Liver (tissue), 9 donors: ENCODE data around the gene NF2. TPM values are rescaled to one million over a fixed set of nuclear protein-coding genes. Genes with fewer than 3 reads are reported as not detected.

Experiments
- DNase-seq: peaks from one replicate; pipeline ENCODE4 v3.0.0-alpha.2; 2017; ENCODE audit warnings: low spot score
- H3K27ac ChIP-seq, 2 donors: one replicate each; pipeline ENCODE4 v1.7.0; 2013; ENCODE audit warnings: inconsistent platforms in 2 of 2, low read length in 2 of 2, control low read depth in 1 of 2, low read depth in 1 of 2, mild to moderate bottlenecking in 1 of 2
- H3K27me3 ChIP-seq, 4 donors: one replicate each; pipeline versions ENCODE4 v1.6.1 to v1.7.0; 2013; ENCODE audit warnings: low read length in 3 of 4, inconsistent platforms in 1 of 4, mild to moderate bottlenecking in 1 of 4, moderate library complexity in 1 of 4; ENCODE audit not compliant: control insufficient read depth in 4 of 4, insufficient read depth in 4 of 4
- H3K36me3 ChIP-seq, 4 donors: one replicate each; pipeline versions ENCODE4 v1.6.1 to v1.7.0; 2013; ENCODE audit warnings: low read length in 3 of 4, mild to moderate bottlenecking in 3 of 4, low read depth in 1 of 4, moderate library complexity in 1 of 4; ENCODE audit not compliant: control insufficient read depth in 4 of 4, insufficient read depth in 3 of 4
- H3K4me1 ChIP-seq, 4 donors: one replicate each; pipeline versions ENCODE4 v1.6.1 to v1.7.0; 2013; ENCODE audit warnings: low read length in 3 of 4, mild to moderate bottlenecking in 3 of 4, moderate library complexity in 1 of 4; ENCODE audit not compliant: control insufficient read depth in 4 of 4, insufficient read depth in 4 of 4
- H3K4me3 ChIP-seq, 3 donors: one replicate each; pipeline versions ENCODE4 v1.6.1 to v1.7.0; 2013; ENCODE audit warnings: low read length in 3 of 3, control low read depth in 1 of 3, low read depth in 1 of 3, mild to moderate bottlenecking in 1 of 3
- H3K9ac ChIP-seq, 2 donors: one replicate each; pipeline ENCODE4 v1.7.0; 2013; ENCODE audit warnings: low read length in 2 of 2, mild to moderate bottlenecking in 2 of 2, moderate library complexity in 2 of 2, control low read depth in 1 of 2, low read depth in 1 of 2
- H3K9me3 ChIP-seq, 4 donors: one replicate each; pipeline versions ENCODE4 v1.6.1 to v1.7.0; 2013; ENCODE audit warnings: low read length in 3 of 4; ENCODE audit not compliant: control insufficient read depth in 4 of 4
- CTCF ChIP-seq: fragments of 150-350 bp; IDR thresholded peaks from 2 replicates; pipeline ENCODE4 v1.5.1; 2017; ENCODE audit warnings: improper control_type of control experiment, low read depth, low read length; ENCODE audit not compliant: missing input control
- EGR1 ChIP-seq, 2 donors: IDR thresholded peaks; 2 replicates each; pipeline ENCODE4 v1.6.1; 2016 to 2018; ENCODE audit warnings: antibody characterized with exemption in 2 of 2, low read depth in 2 of 2
- FOXA1 ChIP-seq: IDR thresholded peaks from 2 replicates; pipeline ENCODE4 v1.6.1; 2016; ENCODE audit warnings: antibody characterized with exemption
- FOXA2 ChIP-seq: IDR thresholded peaks from 2 replicates; pipeline ENCODE4 v1.6.1; 2016; ENCODE audit warnings: antibody characterized with exemption
- GABPA ChIP-seq, 2 donors: IDR thresholded peaks in 1 of 2; conservative IDR thresholded peaks in 1 of 2; 2 replicates each; pipeline ENCODE4 v1.6.1; 2016; ENCODE audit warnings: antibody characterized with exemption in 2 of 2, mild to moderate bottlenecking in 1 of 2, moderate library complexity in 1 of 2
- HNF4A ChIP-seq, 2 donors: conservative IDR thresholded peaks; 2 replicates each; pipeline ENCODE4 v1.6.1; 2016; ENCODE audit warnings: antibody characterized with exemption in 2 of 2, mild to moderate bottlenecking in 2 of 2
- HNF4G ChIP-seq: IDR thresholded peaks from 2 replicates; pipeline ENCODE4 v1.6.1; 2016; ENCODE audit warnings: antibody characterized with exemption
- JUND ChIP-seq, 2 donors: IDR thresholded peaks; 2 replicates each; pipeline ENCODE4 v1.6.1; 2016; ENCODE audit warnings: antibody characterized with exemption in 2 of 2
- MAX ChIP-seq: IDR thresholded peaks from 2 replicates; pipeline ENCODE4 v1.6.1; 2016; ENCODE audit warnings: antibody characterized with exemption
- NR2F2 ChIP-seq: IDR thresholded peaks from 2 replicates; pipeline ENCODE4 v1.6.1; 2016; ENCODE audit warnings: antibody characterized with exemption
- RAD21 ChIP-seq, 2 donors: IDR thresholded peaks; 2 replicates each; pipeline ENCODE4 v1.6.1; 2016; ENCODE audit warnings: antibody characterized with exemption in 2 of 2, mild to moderate bottlenecking in 2 of 2
- REST ChIP-seq: IDR thresholded peaks from 2 replicates; pipeline ENCODE4 v1.6.1; 2016; ENCODE audit warnings: antibody characterized with exemption, mild to moderate bottlenecking
- RXRA ChIP-seq, 2 donors: IDR thresholded peaks; 2 replicates each; pipeline ENCODE4 v1.6.1; 2017 to 2018; ENCODE audit warnings: antibody characterized with exemption in 2 of 2, mild to moderate bottlenecking in 1 of 2
- SP1 ChIP-seq: IDR thresholded peaks from 2 replicates; pipeline ENCODE4 v1.6.1; 2018; ENCODE audit warnings: antibody characterized with exemption, mild to moderate bottlenecking
- TAF1 ChIP-seq: conservative IDR thresholded peaks from 2 replicates; pipeline ENCODE4 v1.6.1; 2016; ENCODE audit warnings: antibody characterized with exemption, mild to moderate bottlenecking
- YY1 ChIP-seq: IDR thresholded peaks from 2 replicates; pipeline ENCODE4 v1.6.1; 2016; ENCODE audit warnings: antibody characterized with exemption, mild to moderate bottlenecking
- ZBTB33 ChIP-seq: IDR thresholded peaks from 2 replicates; pipeline ENCODE4 v1.6.1; 2016; ENCODE audit warnings: antibody characterized with exemption
- WGBS: extraction: QIAGEN DNeasy Blood & Tissue Kit; methylation state at CpG from one replicate; pipeline ENCODE4 v1.1.7; 2013; 5-methylcytosine and 5-hydroxymethylcytosine counted together
- polyA plus RNA-seq, 2 donors: library from polyadenylated mRNA; stranded (reverse) in 1 of 2; unstranded in 1 of 2; fragments of 200-250 nt in 1 of 2; fragments of >200 nt in 1 of 2; fragmentation: Nextera tagmentation in 1 of 2; extraction: Ambion mirVana in 1 of 2; gene quantifications; one replicate each; pipeline versions ENCODE4 v1.2.1 to v1.2.3, GENCODE V29; 2013 to 2015
- total RNA-seq, 2 donors: library from RNA; depleted of rRNA; stranded (reverse); fragments of >200 nt; gene quantifications; one replicate each; pipeline ENCODE4 v1.2.3, GENCODE V29; 2014
- TF ChIP-seq, protein P1 (sequence below): IDR thresholded peaks from 2 replicates; pipeline ENCODE4 v1.6.1; 2016; ENCODE audit warnings: antibody characterized with exemption
- donor health status: healthy.
- donor health status: healthy.
- donor health status: healthy.
- donor health status: healthy.
- donor health status: healthy.

NF2 gene
- total and polyA plus RNA-seq, 4 donors, result 6.2 to 25.2 (median 11.2) TPM

- WGBS, result 82% methylated on average over 10 of the region's 10 CpGs
- no peak for TF ChIP-seq CTCF
- TF ChIP-seq FOXA1, result no peak
- TF ChIP-seq FOXA2, result no peak
- TF ChIP-seq EGR1 (IDR thresholded peaks at IDR 0.05; ENCODE audit: low read depth in 2 of 2), result no peak
- no peak for TF ChIP-seq RAD21 (IDR thresholded peaks at IDR 0.05)
- TF ChIP-seq YY1, result no peak
- no peak for TF ChIP-seq SP1
- TF ChIP-seq GABPA (IDR thresholded peaks at IDR 0.05 in 1 of 2, conservative IDR thresholded peaks at IDR 0.05 in 1 of 2), result no peak
- TF ChIP-seq REST, result no peak
- TF ChIP-seq HNF4G, result no peak
- TF ChIP-seq MAX, result no peak
- TF ChIP-seq NR2F2, result no peak
- TF ChIP-seq TAF1, result no peak
- TF ChIP-seq RXRA (IDR thresholded peaks at IDR 0.05), result no peak
- no peak for TF ChIP-seq ZBTB33
- TF ChIP-seq JUND (IDR thresholded peaks at IDR 0.05), result no peak
- TF ChIP-seq, protein P1, sequence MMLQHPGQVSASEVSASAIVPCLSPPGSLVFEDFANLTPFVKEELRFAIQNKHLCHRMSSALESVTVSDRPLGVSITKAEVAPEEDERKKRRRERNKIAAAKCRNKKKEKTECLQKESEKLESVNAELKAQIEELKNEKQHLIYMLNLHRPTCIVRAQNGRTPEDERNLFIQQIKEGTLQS, result no peak
- no peak for TF ChIP-seq HNF4A (conservative IDR thresholded peaks at IDR 0.05)
- Histone ChIP-seq H3K36me3 (no peaks in the 10 kb centered on the region), H3K4me3 (no peak overlapping the region), H3K9ac (no peak overlapping the region), H3K9me3 (no peaks in the 10 kb centered on the region), H3K27me3 (no peaks in the 10 kb centered on the region), H3K27ac (no peak overlapping the region), H3K4me1 (peaks cover 9 to 38% (median 30%) of the 10 kb centered on the region in 4 donors)
- DNase-seq, result no peak
Observed at GRCh38 chr22:29578462-29579200, 24.8 kb upstream of the NF2 start.
